Left lobe of liver (tissue), 2 donors: ENCODE data around the gene KRT4. TPM values are rescaled to one million over a fixed set of nuclear protein-coding genes. Genes with fewer than 3 reads are reported as not detected.

Experiments used
- ATAC-seq: fragments of 200-7000 bp; cut with Tn5 transposase; one replicate; pipeline ENCODE4 v1.9.1; 2020; ENCODE audit warnings: mild to moderate bottlenecking, moderate library complexity
- DNase-seq: peaks from one replicate; pipeline ENCODE4 v3.0.0-alpha.2; 2020; ENCODE audit warnings: low spot score
- total RNA-seq: library from RNA; stranded (reverse); gene quantifications from one replicate; pipeline ENCODE4 v1.2.1, GENCODE V29; 2021
- donor health status: DM: no; HTN: no; CAD: no; lungs with moderate emphysema.
- donor health status: DM: no; HTN: yes; CAD: no.

KRT4 gene
- total RNA-seq, 1 donor from 2014 or later: not detected

- ATAC-seq (no peak), DNase-seq (no peak)
These were observed 56.3 kb downstream of the KRT4 start for GRCh38 chr12:52757449-52758176.

Other genes with a start within 250 kb of the KRT4 start
- gene KRT74, start 240.3 kb downstream of the KRT4 start, total RNA-seq: not detected
- gene KRT72, start 212.7 kb downstream of the KRT4 start, total RNA-seq: not detected
- gene KRT73, start 195.6 kb downstream of the KRT4 start, total RNA-seq: not detected
- gene KRT2, start 161.9 kb downstream of the KRT4 start, total RNA-seq: not detected
- not detected for gene KRT1, start 133.7 kb downstream of the KRT4 start, total RNA-seq
- gene KRT77, start 110.6 kb downstream of the KRT4 start, total RNA-seq: not detected
- not detected for gene KRT76, start 36.8 kb downstream of the KRT4 start, total RNA-seq
- not detected for gene KRT3, start 18.0 kb downstream of the KRT4 start, total RNA-seq
- not detected for gene KRT79, start 20.2 kb upstream of the KRT4 start, total RNA-seq
- not detected for gene KRT78, start 34.9 kb upstream of the KRT4 start, total RNA-seq
- 235 TPM for gene KRT8, start 91.0 kb upstream of the KRT4 start, total RNA-seq
- gene KRT18, start 135.0 kb upstream of the KRT4 start, total RNA-seq: 194 TPM
- gene EIF4B, start 192.3 kb upstream of the KRT4 start, total RNA-seq: 184 TPM
- 146 TPM for gene TNS2, start 235.9 kb upstream of the KRT4 start, total RNA-seq